ENCODE results near the gene SRA1. TPM values are rescaled to one million over a fixed set of nuclear protein-coding genes. Genes with fewer than 3 reads are reported as not detected.

Gene SRA1
- total RNA-seq, 1 donor from 2014 or later = 16.9 TPM

DNA sequence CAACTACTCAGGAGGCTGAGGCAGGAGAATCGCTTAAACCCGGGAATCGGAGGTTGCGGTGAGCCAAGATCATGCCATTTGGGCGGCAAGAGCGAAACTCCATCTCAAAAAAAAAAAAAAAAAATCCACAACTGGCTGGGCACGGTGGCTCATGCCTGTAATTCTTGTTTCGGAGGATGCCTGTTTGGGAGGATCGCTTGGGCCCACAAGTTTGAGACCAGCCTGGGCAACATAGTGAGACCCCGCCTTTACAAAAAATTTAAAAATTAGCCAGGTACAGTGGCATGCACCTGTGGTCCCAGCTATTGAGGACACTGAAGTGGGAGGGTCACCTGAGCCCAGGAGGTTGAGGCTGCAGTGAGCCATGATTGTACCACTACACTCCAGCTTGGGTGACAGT, 11.7 kb downstream of the SRA1 start:
- H3K27ac ChIP-seq = no peak overlapping the region

DNA sequence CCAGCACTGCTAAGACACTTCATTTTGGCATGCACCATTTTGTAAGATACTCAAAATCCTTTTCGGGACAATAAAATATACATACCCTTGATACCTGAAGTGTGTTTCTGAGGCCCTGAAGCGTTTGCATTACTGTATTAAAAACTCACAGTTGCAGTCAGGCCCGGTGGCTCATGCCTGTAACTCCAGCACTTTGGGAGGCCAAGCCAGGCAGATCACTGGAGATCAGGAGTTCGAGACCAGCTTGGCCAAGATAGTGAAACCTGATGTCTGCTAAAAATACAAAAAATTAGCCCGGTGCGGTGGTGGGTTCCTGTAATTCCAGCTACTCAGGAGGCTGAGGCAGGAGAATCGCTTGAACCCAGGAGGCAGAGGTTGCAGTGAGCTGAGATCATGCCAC, 12.3 kb downstream of the SRA1 start:
- no peak for TF ChIP-seq CTCF (IDR thresholded peaks at IDR 0.05)
- TF ChIP-seq EZH2 (IDR thresholded peaks at IDR 0.05) = no peak
- TF ChIP-seq EZH2phosphoT487 (IDR thresholded peaks at IDR 0.05) = no peak
- Histone ChIP-seq H3K27ac (no peak overlapping the region), H3K79me2 (ENCODE audit: low read depth) (no peaks in the 10 kb centered on the region), H2AFZ (replicated peaks) (no peak overlapping the region), H3K4me1 (peaks cover 10% of the 10 kb centered on the region), H3K9ac (no peak overlapping the region), H3K27me3 (no peaks in the 10 kb centered on the region), H4K20me1 (ENCODE audit: low read depth) (peaks cover 17% of the 10 kb centered on the region), H3F3A (ENCODE audit: low read depth) (peaks cover 37% of the 10 kb centered on the region), H3K36me3 (peaks cover 4% of the 10 kb centered on the region), H3K4me2 (no peak overlapping the region), H3K4me3 (no peak overlapping the region), H3K9me3 (ENCODE audit: low read depth) (no peaks in the 10 kb centered on the region)
- Mint-ChIP-seq H3K27me3 (ENCODE audit: insufficient read depth, low read depth) (peaks cover 5% of the 10 kb centered on the region), H3K9me3 (no peaks in the 10 kb centered on the region), H3K36me3 (peaks cover 22% of the 10 kb centered on the region), H3K27ac (no peak overlapping the region), H3K4me3 (no peak overlapping the region), H3K4me1 (peaks cover 23% of the 10 kb centered on the region)
- DNase-seq (ENCODE audit: low spot score) = no peak

More for the DNA sequence above, 11.7 kb downstream of the SRA1 start:
- no peaks in the 10 kb centered on the region for H3K79me2 ChIP-seq (ENCODE audit: low read depth)
- H3K4me2 ChIP-seq = no peak overlapping the region
- H3K27me3 ChIP-seq = no peaks in the 10 kb centered on the region
- H3K4me3 ChIP-seq = no peak overlapping the region
- peaks cover 23% of the 10 kb centered on the region for H3K4me1 Mint-ChIP-seq
- peaks cover 17% of the 10 kb centered on the region for H4K20me1 ChIP-seq (ENCODE audit: low read depth)
- H3K4me3 Mint-ChIP-seq = no peak overlapping the region
- no peaks in the 10 kb centered on the region for H3K9me3 Mint-ChIP-seq
- H2AFZ ChIP-seq (replicated peaks) = no peak overlapping the region
- peaks cover 37% of the 10 kb centered on the region for H3F3A ChIP-seq (ENCODE audit: low read depth)
- no peak for DNase-seq (ENCODE audit: low spot score)
- no peaks in the 10 kb centered on the region for H3K36me3 ChIP-seq
- no peak overlapping the region for H3K27ac Mint-ChIP-seq
- peaks cover 5% of the 10 kb centered on the region for H3K27me3 Mint-ChIP-seq (ENCODE audit: insufficient read depth, low read depth)
- no peak for TF ChIP-seq EZH2phosphoT487 (IDR thresholded peaks at IDR 0.05)
- no peak for TF ChIP-seq EZH2 (IDR thresholded peaks at IDR 0.05)
- no peak for TF ChIP-seq CTCF (IDR thresholded peaks at IDR 0.05)
- H3K36me3 Mint-ChIP-seq = peaks cover 26% of the 10 kb centered on the region
- H3K9me3 ChIP-seq (ENCODE audit: low read depth) = no peaks in the 10 kb centered on the region
- H3K9ac ChIP-seq = no peak overlapping the region
- peaks cover 10% of the 10 kb centered on the region for H3K4me1 ChIP-seq

- Mint-ChIP-seq H3K9me3 (no peaks in the 10 kb centered on the region), H3K27ac (no peak overlapping the region), H3K4me1 (peaks cover 16% of the 10 kb centered on the region), H3K4me3 (no peak overlapping the region), H3K27me3 (ENCODE audit: insufficient read depth, low read depth) (no peaks in the 10 kb centered on the region), H3K36me3 (peaks cover 25% of the 10 kb centered on the region)
- H3K4me3 ChIP-seq = no peak overlapping the region
- no peak overlapping the region for H3K27ac ChIP-seq
- TF ChIP-seq CTCF (IDR thresholded peaks at IDR 0.05) = no peak
- TF ChIP-seq EZH2 (IDR thresholded peaks at IDR 0.05) = no peak
- no peak for TF ChIP-seq EZH2phosphoT487 (IDR thresholded peaks at IDR 0.05)
- H3K27me3 ChIP-seq = no peaks in the 10 kb centered on the region
- H4K20me1 ChIP-seq (ENCODE audit: low read depth) = peaks cover 4% of the 10 kb centered on the region
- H3K79me2 ChIP-seq (ENCODE audit: low read depth) = no peaks in the 10 kb centered on the region
- H3K4me1 ChIP-seq = peaks cover 6% of the 10 kb centered on the region
- H2AFZ ChIP-seq (replicated peaks) = no peak overlapping the region
- no peaks in the 10 kb centered on the region for H3K9me3 ChIP-seq (ENCODE audit: low read depth)
- no peak overlapping the region for H3K9ac ChIP-seq
- no peak overlapping the region for H3K4me2 ChIP-seq
- no peak for DNase-seq (ENCODE audit: low spot score)
- H3F3A ChIP-seq (ENCODE audit: low read depth) = peaks cover 25% of the 10 kb centered on the region
- peaks cover 8% of the 10 kb centered on the region for H3K36me3 ChIP-seq
Measured at GRCh38 chr5:140542972-140543371, 14.3 kb downstream of the SRA1 start.

Data from neural progenitor cell (in vitro differentiated cells).